Liver (tissue), 9 donors: ENCODE data around the gene PTPN9. TPM values are rescaled to one million over a fixed set of nuclear protein-coding genes. Genes with fewer than 3 reads are reported as not detected.

Source experiments
- DNase-seq: peaks from one replicate; pipeline ENCODE4 v3.0.0-alpha.2; 2017; ENCODE audit warnings: low spot score
- H3K27ac ChIP-seq, 2 donors: one replicate each; pipeline ENCODE4 v1.7.0; 2013; ENCODE audit warnings: inconsistent platforms in 2 of 2, low read length in 2 of 2, control low read depth in 1 of 2, low read depth in 1 of 2, mild to moderate bottlenecking in 1 of 2
- H3K27me3 ChIP-seq, 4 donors: one replicate each; pipeline versions ENCODE4 v1.6.1 to v1.7.0; 2013; ENCODE audit warnings: low read length in 3 of 4, inconsistent platforms in 1 of 4, mild to moderate bottlenecking in 1 of 4, moderate library complexity in 1 of 4; ENCODE audit not compliant: control insufficient read depth in 4 of 4, insufficient read depth in 4 of 4
- H3K36me3 ChIP-seq, 4 donors: one replicate each; pipeline versions ENCODE4 v1.6.1 to v1.7.0; 2013; ENCODE audit warnings: low read length in 3 of 4, mild to moderate bottlenecking in 3 of 4, low read depth in 1 of 4, moderate library complexity in 1 of 4; ENCODE audit not compliant: control insufficient read depth in 4 of 4, insufficient read depth in 3 of 4
- H3K4me1 ChIP-seq, 4 donors: one replicate each; pipeline versions ENCODE4 v1.6.1 to v1.7.0; 2013; ENCODE audit warnings: low read length in 3 of 4, mild to moderate bottlenecking in 3 of 4, moderate library complexity in 1 of 4; ENCODE audit not compliant: control insufficient read depth in 4 of 4, insufficient read depth in 4 of 4
- H3K4me3 ChIP-seq, 3 donors: one replicate each; pipeline versions ENCODE4 v1.6.1 to v1.7.0; 2013; ENCODE audit warnings: low read length in 3 of 3, control low read depth in 1 of 3, low read depth in 1 of 3, mild to moderate bottlenecking in 1 of 3
- H3K9ac ChIP-seq, 2 donors: one replicate each; pipeline ENCODE4 v1.7.0; 2013; ENCODE audit warnings: low read length in 2 of 2, mild to moderate bottlenecking in 2 of 2, moderate library complexity in 2 of 2, control low read depth in 1 of 2, low read depth in 1 of 2
- H3K9me3 ChIP-seq, 4 donors: one replicate each; pipeline versions ENCODE4 v1.6.1 to v1.7.0; 2013; ENCODE audit warnings: low read length in 3 of 4; ENCODE audit not compliant: control insufficient read depth in 4 of 4
- CTCF ChIP-seq: fragments of 150-350 bp; IDR thresholded peaks from 2 replicates; pipeline ENCODE4 v1.5.1; 2017; ENCODE audit warnings: improper control_type of control experiment, low read depth, low read length; ENCODE audit not compliant: missing input control
- FOXA1 ChIP-seq: IDR thresholded peaks from 2 replicates; pipeline ENCODE4 v1.6.1; 2016; ENCODE audit warnings: antibody characterized with exemption
- FOXA2 ChIP-seq: IDR thresholded peaks from 2 replicates; pipeline ENCODE4 v1.6.1; 2016; ENCODE audit warnings: antibody characterized with exemption
- GABPA ChIP-seq, 2 donors: IDR thresholded peaks in 1 of 2; conservative IDR thresholded peaks in 1 of 2; 2 replicates each; pipeline ENCODE4 v1.6.1; 2016; ENCODE audit warnings: antibody characterized with exemption in 2 of 2, mild to moderate bottlenecking in 1 of 2, moderate library complexity in 1 of 2
- HNF4A ChIP-seq, 2 donors: conservative IDR thresholded peaks; 2 replicates each; pipeline ENCODE4 v1.6.1; 2016; ENCODE audit warnings: antibody characterized with exemption in 2 of 2, mild to moderate bottlenecking in 2 of 2
- HNF4G ChIP-seq: IDR thresholded peaks from 2 replicates; pipeline ENCODE4 v1.6.1; 2016; ENCODE audit warnings: antibody characterized with exemption
- JUND ChIP-seq, 2 donors: IDR thresholded peaks; 2 replicates each; pipeline ENCODE4 v1.6.1; 2016; ENCODE audit warnings: antibody characterized with exemption in 2 of 2
- MAX ChIP-seq: IDR thresholded peaks from 2 replicates; pipeline ENCODE4 v1.6.1; 2016; ENCODE audit warnings: antibody characterized with exemption
- RAD21 ChIP-seq, 2 donors: IDR thresholded peaks; 2 replicates each; pipeline ENCODE4 v1.6.1; 2016; ENCODE audit warnings: antibody characterized with exemption in 2 of 2, mild to moderate bottlenecking in 2 of 2
- REST ChIP-seq: IDR thresholded peaks from 2 replicates; pipeline ENCODE4 v1.6.1; 2016; ENCODE audit warnings: antibody characterized with exemption, mild to moderate bottlenecking
- RXRA ChIP-seq, 2 donors: IDR thresholded peaks; 2 replicates each; pipeline ENCODE4 v1.6.1; 2017 to 2018; ENCODE audit warnings: antibody characterized with exemption in 2 of 2, mild to moderate bottlenecking in 1 of 2
- SP1 ChIP-seq: IDR thresholded peaks from 2 replicates; pipeline ENCODE4 v1.6.1; 2018; ENCODE audit warnings: antibody characterized with exemption, mild to moderate bottlenecking
- ZBTB33 ChIP-seq: IDR thresholded peaks from 2 replicates; pipeline ENCODE4 v1.6.1; 2016; ENCODE audit warnings: antibody characterized with exemption
- WGBS: extraction: QIAGEN DNeasy Blood & Tissue Kit; methylation state at CpG from one replicate; pipeline ENCODE4 v1.1.7; 2013; 5-methylcytosine and 5-hydroxymethylcytosine counted together
- polyA plus RNA-seq, 2 donors: library from polyadenylated mRNA; stranded (reverse) in 1 of 2; unstranded in 1 of 2; fragments of 200-250 nt in 1 of 2; fragments of >200 nt in 1 of 2; fragmentation: Nextera tagmentation in 1 of 2; extraction: Ambion mirVana in 1 of 2; gene quantifications; one replicate each; pipeline versions ENCODE4 v1.2.1 to v1.2.3, GENCODE V29; 2013 to 2015
- total RNA-seq, 2 donors: library from RNA; depleted of rRNA; stranded (reverse); fragments of >200 nt; gene quantifications; one replicate each; pipeline ENCODE4 v1.2.3, GENCODE V29; 2014
- donor health status: healthy.
- donor health status: healthy.
- donor health status: healthy.
- donor health status: healthy.
- donor health status: healthy.

PTPN9 gene
- total and polyA plus RNA-seq, 4 donors, result 5.4 to 14.1 (median 7.5) TPM

- TF ChIP-seq CTCF, result no peak
- peak; percentile 97 for TF ChIP-seq MAX
- peak; percentile 29 to 50 for TF ChIP-seq RXRA (IDR thresholded peaks at IDR 0.05)
Measured at GRCh38 chr15:75625542-75626347, 46.6 kb upstream of the PTPN9 start, which contains the start of gene SNUPN (continued).

GRCh38 chr15:75622505-75622904 lies 43.4 kb upstream of the PTPN9 start:
- H3K4me3 ChIP-seq, result no peak overlapping the region
- no peaks in the 10 kb centered on the region for H3K9me3 ChIP-seq
- H3K4me1 ChIP-seq, result peaks cover 2 to 14% (median 8%) of the 10 kb centered on the region in 4 donors
- no peaks in the 10 kb centered on the region for H3K27me3 ChIP-seq
- TF ChIP-seq FOXA1 (no peak), HNF4G (no peak), HNF4A (conservative IDR thresholded peaks at IDR 0.05) (no peak), RAD21 (IDR thresholded peaks at IDR 0.05) (no peak), MAX (no peak), GABPA (IDR thresholded peaks at IDR 0.05 in 1 of 2, conservative IDR thresholded peaks at IDR 0.05 in 1 of 2) (no peak), REST (no peak)
- H3K36me3 ChIP-seq, result peaks cover 3 to 22% (median 20%) of the 10 kb centered on the region in 4 donors
- H3K27ac ChIP-seq, result no peak overlapping the region
- WGBS, result 83% methylated on average over 2 of the region's 2 CpGs
- no peak overlapping the region for H3K9ac ChIP-seq
- no peak for DNase-seq

- H3K4me3 ChIP-seq, result no peak overlapping the region
- peaks cover 12 to 36% (median 32%) of the 10 kb centered on the region in 4 donors for H3K36me3 ChIP-seq
- TF ChIP-seq FOXA1 (no peak), FOXA2 (no peak), SP1 (no peak), ZBTB33 (no peak), REST (no peak), JUND (IDR thresholded peaks at IDR 0.05) (peak in 1 of 2 donors; percentile 43)
- no peak overlapping the region for H3K9ac ChIP-seq
- no peaks in the 10 kb centered on the region for H3K9me3 ChIP-seq
- DNase-seq, result no peak
- H3K4me1 ChIP-seq, result peaks cover 0 to 5% (median under 1%) of the 10 kb centered on the region in 4 donors
- peak overlapping the region; percentile 32 to 60 for H3K27ac ChIP-seq
- H3K27me3 ChIP-seq, result no peaks in the 10 kb centered on the region
- WGBS, result 71% methylated on average over 7 of the region's 7 CpGs
Measured at GRCh38 chr15:75620841-75621391, 41.8 kb upstream of the PTPN9 start.
